ENCODE results near the gene EML4.
"Not testable (repeated sequence)": the region's sequence is repeated elsewhere in the genome, so short reads cannot be mapped to it uniquely, and the experiment has no call there.

The EML4 gene

GRCh38 chr2:42172566-42172965, 3.4 kb downstream of the EML4 start:
- DNase-seq (ENCODE audit: low spot score), result no peak

GRCh38 chr2:42173467-42173866, 4.3 kb downstream of the EML4 start:
- not testable (repeated sequence) for DNase-seq (ENCODE audit: low spot score)

- no peak for DNase-seq (ENCODE audit: low spot score)
These were observed 8.0 kb downstream of the EML4 start for GRCh38 chr2:42176992-42177738.

- no peak for DNase-seq (ENCODE audit: low spot score)
These were observed 9.2 kb downstream of the EML4 start for GRCh38 chr2:42178335-42178734.

GRCh38 chr2:42180300-42180699, 11.1 kb downstream of the EML4 start:
- no peak for DNase-seq (ENCODE audit: low spot score)

- no peak for DNase-seq (ENCODE audit: low spot score)
These were observed 13.6 kb downstream of the EML4 start for GRCh38 chr2:42182654-42183308.

- DNase-seq (ENCODE audit: low spot score), result no peak
These were observed 14.6 kb downstream of the EML4 start for GRCh38 chr2:42183775-42184174.

GRCh38 chr2:42184346-42184745, 15.2 kb downstream of the EML4 start:
- DNase-seq (ENCODE audit: low spot score), result no peak

GRCh38 chr2:42185220-42185921, 16.2 kb downstream of the EML4 start:
- DNase-seq (ENCODE audit: low spot score), result no peak

- DNase-seq (ENCODE audit: low spot score), result no peak
These were observed 17.2 kb downstream of the EML4 start for GRCh38 chr2:42186366-42186765.

GRCh38 chr2:42186945-42187632, 17.9 kb downstream of the EML4 start:
- DNase-seq (ENCODE audit: low spot score), result no peak

GRCh38 chr2:42187886-42188285, 18.7 kb downstream of the EML4 start:
- DNase-seq (ENCODE audit: low spot score), result no peak

- DNase-seq (ENCODE audit: low spot score), result no peak
These were observed 20.0 kb downstream of the EML4 start for GRCh38 chr2:42189235-42189566.

- no peak for DNase-seq (ENCODE audit: low spot score)
These were observed 21.0 kb downstream of the EML4 start for GRCh38 chr2:42190191-42190590.

- no peak for DNase-seq (ENCODE audit: low spot score)
These were observed 22.3 kb downstream of the EML4 start for GRCh38 chr2:42191285-42192009.

- no peak for DNase-seq (ENCODE audit: low spot score)
These were observed 22.8 kb downstream of the EML4 start for GRCh38 chr2:42192010-42192373.

- DNase-seq (ENCODE audit: low spot score), result no peak
These were observed 23.8 kb downstream of the EML4 start for GRCh38 chr2:42192652-42193566.

- DNase-seq (ENCODE audit: low spot score), result no peak
These were observed 24.6 kb downstream of the EML4 start for GRCh38 chr2:42193722-42194187.

GRCh38 chr2:42194428-42194827, 25.3 kb downstream of the EML4 start:
- no peak for DNase-seq (ENCODE audit: low spot score)

- no peak for DNase-seq (ENCODE audit: low spot score)
These were observed 26.4 kb downstream of the EML4 start for GRCh38 chr2:42195559-42195958.

GRCh38 chr2:42196070-42196402, 26.9 kb downstream of the EML4 start:
- DNase-seq (ENCODE audit: low spot score), result no peak

All from hematopoietic multipotent progenitor cell treated with erythropoietin and hydrocortisone succinate and interleukin-3 and kit ligand, for 15 days (in vitro differentiated cells).